HepG2 (cell line): ENCODE results near the gene DYNC1LI2.

Source experiments
- ARNT ChIP-seq: fragments of 450-650 bp; IDR thresholded peaks from 2 replicates; pipeline ENCODE4 v1.6.1; 2017
- ETV6 ChIP-seq: sonication (generic); formaldehyde crosslinking; conservative IDR thresholded peaks from 2 replicates; pipeline ENCODE4 v1.4.0; 2020; ENCODE audit warnings: missing genetic modification reagents
- FIP1L1 ChIP-seq: fragments of 200-400 bp; formaldehyde crosslinking; IDR thresholded peaks from 2 replicates; pipeline ENCODE4 v1.6.1; 2018; ENCODE audit warnings: low read depth, mild to moderate bottlenecking, low read length, moderate library complexity, borderline replicate concordance; ENCODE audit not compliant: insufficient read depth
- HMG20B ChIP-seq: conservative IDR thresholded peaks from 2 replicates; pipeline ENCODE4 v1.6.1; 2016; ENCODE audit warnings: missing genetic modification reagents, missing compliant biosample characterization
- ZNF124 ChIP-seq: sonication (generic); formaldehyde crosslinking; IDR thresholded peaks from 2 replicates; pipeline ENCODE4 v1.4.0; 2020; ENCODE audit warnings: missing genetic modification reagents
- ZNF431 ChIP-seq: sonication (generic); formaldehyde crosslinking; IDR thresholded peaks from 2 replicates; pipeline ENCODE4 v1.9.0; 2022; ENCODE audit warnings: missing genetic modification reagents, low read depth, mild to moderate bottlenecking, borderline replicate concordance
- TF ChIP-seq, protein P1 (sequence below): sonication (generic); formaldehyde crosslinking; IDR thresholded peaks from 2 replicates; pipeline ENCODE4 v1.4.0; 2020; ENCODE audit warnings: missing genetic modification reagents

DNA sequence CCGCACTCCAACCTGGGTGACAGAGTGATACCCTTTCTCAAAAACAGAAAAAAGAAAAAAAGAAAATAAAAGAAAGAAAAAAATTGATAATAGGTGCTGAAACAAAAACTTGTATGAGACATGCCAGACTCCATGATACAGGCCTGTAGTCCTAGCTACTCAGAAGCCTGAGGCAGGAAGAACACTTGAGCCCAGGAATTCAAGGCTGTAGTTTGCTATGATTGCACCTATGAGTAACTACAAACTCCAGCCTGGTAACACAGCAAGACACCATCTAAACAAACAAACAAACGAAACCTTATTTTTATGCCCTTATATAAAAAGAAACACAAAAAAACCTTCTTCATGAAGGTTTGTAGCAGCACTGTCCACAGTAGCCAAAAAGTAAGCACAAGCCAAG, 49.9 kb downstream of the DYNC1LI2 start:
- TF ChIP-seq HMG20B (CRISPR knock-in tag) (no peak), ZNF124 (CRISPR knock-in tag) (no peak), ARNT (no peak), FIP1L1 (no peak), ETV6 (CRISPR knock-in tag) (no peak), ZNF431 (CRISPR knock-in tag) (no peak)
- TF ChIP-seq, protein P1, sequence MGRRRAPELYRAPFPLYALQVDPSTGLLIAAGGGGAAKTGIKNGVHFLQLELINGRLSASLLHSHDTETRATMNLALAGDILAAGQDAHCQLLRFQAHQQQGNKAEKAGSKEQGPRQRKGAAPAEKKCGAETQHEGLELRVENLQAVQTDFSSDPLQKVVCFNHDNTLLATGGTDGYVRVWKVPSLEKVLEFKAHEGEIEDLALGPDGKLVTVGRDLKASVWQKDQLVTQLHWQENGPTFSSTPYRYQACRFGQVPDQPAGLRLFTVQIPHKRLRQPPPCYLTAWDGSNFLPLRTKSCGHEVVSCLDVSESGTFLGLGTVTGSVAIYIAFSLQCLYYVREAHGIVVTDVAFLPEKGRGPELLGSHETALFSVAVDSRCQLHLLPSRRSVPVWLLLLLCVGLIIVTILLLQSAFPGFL (CRISPR knock-in tag), result no peak
